CD4-positive, alpha-beta memory T cell (primary cell): Measurements from ENCODE around the gene ATP13A5. TPM values are rescaled to one million over a fixed set of nuclear protein-coding genes. Genes with fewer than 3 reads are reported as not detected.
A peak's percentile ranks its signal among the peaks of the same experiment; 100 is the strongest.

Experiments
- CTCF ChIA-PET: fragments of 350-600 bp; sonication (Branson Sonifier 250); formaldehyde crosslinking; loops from one replicate; lab custom pipeline; 2021; ENCODE audit warnings: inconsistent platforms; ENCODE audit not compliant: partially characterized antibody; lab: Charles Lee
- POLR2A ChIA-PET: fragments of 350-600 bp; sonication (Branson Sonifier 250); formaldehyde crosslinking; loops from one replicate; lab custom pipeline; 2021; ENCODE audit not compliant: partially characterized antibody; lab: Charles Lee
- DNase-seq, 5 donors: peaks; one replicate each; pipeline versions ENCODE4 v3.0.0 to v3.0.0-alpha.2; 2020 to 2022; ENCODE audit warnings: mixed read lengths in 1 of 5
- H3K27ac ChIP-seq: one replicate; pipeline ENCODE4 v1.7.0; 2013; ENCODE audit warnings: low read depth, low read length
- H3K27me3 ChIP-seq: 2 replicates; pipeline ENCODE4 v1.7.0; 2013; ENCODE audit warnings: mild to moderate bottlenecking, low read length, moderate library complexity; ENCODE audit not compliant: insufficient read depth
- H3K36me3 ChIP-seq: 2 replicates; pipeline ENCODE4 v1.7.0; 2013; ENCODE audit warnings: mild to moderate bottlenecking, low read length, moderate library complexity; ENCODE audit not compliant: insufficient read depth
- H3K4me1 ChIP-seq: 2 replicates; pipeline ENCODE4 v1.7.0; 2013; ENCODE audit warnings: mild to moderate bottlenecking, low read length, moderate library complexity; ENCODE audit not compliant: insufficient read depth
- H3K4me3 ChIP-seq, 2 donors: one replicate each; pipeline ENCODE4 v1.7.0; 2013; ENCODE audit warnings: low read length in 2 of 2, mild to moderate bottlenecking in 1 of 2
- H3K9me3 ChIP-seq, 2 donors: one replicate each; pipeline ENCODE4 v1.7.0; 2013; ENCODE audit warnings: low read length in 2 of 2, control low read depth in 1 of 2; ENCODE audit not compliant: control insufficient read depth in 1 of 2
- H3K27ac Mint-ChIP-seq, 7 donors: one replicate each; pipeline ENCODE4 v1.8.0; 2020 to 2021; ENCODE audit warnings: mixed read lengths in 7 of 7, mild to moderate bottlenecking in 6 of 7, inconsistent platforms in 3 of 7, moderate library complexity in 3 of 7
- H3K27me3 Mint-ChIP-seq, 2 donors: one replicate each; pipeline ENCODE4 v1.8.0; 2020 to 2021; ENCODE audit warnings: mixed read lengths in 2 of 2
- H3K36me3 Mint-ChIP-seq, 2 donors: one replicate each; pipeline ENCODE4 v1.8.0; 2020 to 2021; ENCODE audit warnings: mixed read lengths in 2 of 2, inconsistent platforms in 1 of 2, mild to moderate bottlenecking in 1 of 2
- H3K4me1 Mint-ChIP-seq, 4 donors: one replicate each; pipeline ENCODE4 v1.8.0; 2020 to 2021; ENCODE audit warnings: mixed read lengths in 4 of 4, mild to moderate bottlenecking in 1 of 4
- H3K4me3 Mint-ChIP-seq, 8 donors: one replicate each; pipeline ENCODE4 v1.8.0; 2020 to 2021; ENCODE audit warnings: mixed read lengths in 8 of 8, mild to moderate bottlenecking in 7 of 8, moderate library complexity in 6 of 8, inconsistent platforms in 3 of 8
- H3K9me3 Mint-ChIP-seq, 8 donors: one replicate each; pipeline ENCODE4 v1.8.0; 2020 to 2021; ENCODE audit warnings: mixed read lengths in 8 of 8, mild to moderate bottlenecking in 5 of 8, inconsistent platforms in 3 of 8, moderate library complexity in 1 of 8
- intact Hi-C: fragments of 100-400 bp; cut with micrococcal nuclease; formaldehyde crosslinking; loops from one replicate; pipeline ENCODE4 v1.15.1; 2023
- polyA plus RNA-seq, 2 donors: library from polyadenylated mRNA; unstranded; fragments of 300-500 nt; fragmentation: Illumina TruSeq; gene quantifications; one replicate each; pipeline ENCODE4 v1.2.3, GENCODE V29; 2021
- total RNA-seq, 2 experiments: library from RNA; stranded (reverse); gene quantifications; one replicate each; pipeline ENCODE4 v1.2.3, GENCODE V29; 2021

The ATP13A5 gene
- total and polyA plus RNA-seq, 4 experiments from 2014 or later: not detected

- H3K27me3 Mint-ChIP-seq: peaks cover 20 to 29% of the 10 kb centered on the region in 2 donors
- no peaks in the 10 kb centered on the region for H3K27me3 ChIP-seq
- H3K36me3 Mint-ChIP-seq: no peaks in the 10 kb centered on the region
- H3K4me3 ChIP-seq: no peak within 1 kb of the TSS
- DNase-seq: no peak
- H3K36me3 ChIP-seq: no peaks in the 10 kb centered on the region
- ChIA-PET CTCF (no interaction called here), POLR2A (no interaction called here)
- no peaks in the 10 kb centered on the region for H3K4me1 ChIP-seq
- H3K9me3 Mint-ChIP-seq: peaks cover 0 to 5% (median under 1%) of the 10 kb centered on the region in 8 donors
- H3K9me3 ChIP-seq: no peaks in the 10 kb centered on the region
- peaks cover 0 to 4% (median 2%) of the 10 kb centered on the region in 4 donors for H3K4me1 Mint-ChIP-seq
- no peak within 1 kb of the TSS for H3K27ac ChIP-seq
- H3K27ac Mint-ChIP-seq: peak within 1 kb of the TSS in 1 of 7 donors; percentile 64
- peak within 1 kb of the TSS in 6 of 8 donors; percentile 21 to 70 (median 46) for H3K4me3 Mint-ChIP-seq
- intact Hi-C loops: no loop called here
Observed at GRCh38 chr3:193240850-193241706, 137.5 kb downstream of the ATP13A5 start, which contains the start of gene PLAAT1. Gene PLAAT1, plus strand, starts transcription at chr3:193241222. Its CDS starts 14,429 bp downstream, at chr3:193255651.

DNA sequence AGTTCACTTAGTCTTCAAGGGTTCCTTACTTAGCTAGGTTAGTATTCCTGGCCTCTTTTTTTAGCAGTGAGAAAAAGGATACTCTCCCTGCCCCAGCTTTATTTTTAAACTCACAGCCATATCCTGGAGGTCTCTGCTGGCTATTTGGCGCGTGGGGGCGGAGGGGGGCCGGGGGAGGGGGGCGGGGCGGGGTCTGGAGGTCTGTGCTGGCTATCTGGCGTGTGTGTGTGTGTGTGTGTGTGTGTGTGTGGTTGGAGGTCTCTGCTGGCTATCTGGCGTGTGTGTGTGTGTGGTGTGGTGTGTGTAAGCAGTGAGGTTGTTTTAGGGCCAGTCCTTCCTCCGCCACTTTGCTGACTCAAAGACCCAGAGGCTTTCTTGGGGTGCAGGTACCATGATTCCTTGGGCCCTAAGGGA, 138.1 kb downstream of the ATP13A5 start:
- CTCF ChIA-PET: no interaction called here
- peaks cover 20 to 29% of the 10 kb centered on the region in 2 donors for H3K27me3 Mint-ChIP-seq
- DNase-seq: no peak
- H3K36me3 ChIP-seq: no peaks in the 10 kb centered on the region
- no peaks in the 10 kb centered on the region for H3K36me3 Mint-ChIP-seq
- intact Hi-C loops: no loop called here
- H3K27ac ChIP-seq: no peak overlapping the region
- H3K4me1 ChIP-seq: no peaks in the 10 kb centered on the region
- no peak overlapping the region for H3K4me3 ChIP-seq
- no peaks in the 10 kb centered on the region for H3K27me3 ChIP-seq
- peaks cover 0 to 5% (median under 1%) of the 10 kb centered on the region in 8 donors for H3K9me3 Mint-ChIP-seq
- peak overlapping the region in 1 of 7 donors; percentile 64 for H3K27ac Mint-ChIP-seq
- POLR2A ChIA-PET: no interaction called here
- peaks cover 0 to 4% (median 2%) of the 10 kb centered on the region in 4 donors for H3K4me1 Mint-ChIP-seq
- no peaks in the 10 kb centered on the region for H3K9me3 ChIP-seq
- H3K4me3 Mint-ChIP-seq: peak overlapping the region in 3 of 8 donors; percentile 51 to 70 (median 60)

DNA sequence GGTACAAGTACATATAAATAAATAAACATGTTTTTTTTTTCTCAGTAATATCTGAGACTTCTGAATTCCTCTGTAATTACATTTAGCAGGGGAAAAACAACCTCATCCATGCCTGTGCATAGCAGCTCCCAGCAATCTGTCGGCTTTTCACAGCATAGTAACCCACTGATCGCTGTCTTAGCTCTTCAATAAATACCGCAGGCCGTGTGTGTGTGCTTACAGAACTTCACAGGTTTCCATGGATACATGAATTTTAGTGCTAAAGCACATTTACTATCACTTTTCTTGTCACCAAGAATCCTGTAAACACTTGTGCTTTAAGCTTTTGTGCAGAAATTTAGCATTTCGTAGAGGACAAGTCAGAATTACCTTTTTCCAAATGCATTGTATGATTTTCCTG, 141.5 kb downstream of the ATP13A5 start:
- Mint-ChIP-seq H3K27ac (no peak overlapping the region), H3K27me3 (peaks cover 9 to 12% of the 10 kb centered on the region in 2 donors), H3K9me3 (peaks cover 0 to 2% (median 0%) of the 10 kb centered on the region in 8 donors), H3K4me3 (no peak overlapping the region), H3K36me3 (no peaks in the 10 kb centered on the region), H3K4me1 (peaks cover 0 to 4% (median 2%) of the 10 kb centered on the region in 4 donors)
- H3K36me3 ChIP-seq: no peaks in the 10 kb centered on the region
- H3K27ac ChIP-seq: no peak overlapping the region
- intact Hi-C loops: no loop called here
- H3K4me1 ChIP-seq: no peaks in the 10 kb centered on the region
- POLR2A ChIA-PET: no interaction called here
- DNase-seq: no peak
- H3K4me3 ChIP-seq: no peak overlapping the region
- H3K27me3 ChIP-seq: no peaks in the 10 kb centered on the region
- no peaks in the 10 kb centered on the region for H3K9me3 ChIP-seq
- CTCF ChIA-PET: no interaction called here

DNA sequence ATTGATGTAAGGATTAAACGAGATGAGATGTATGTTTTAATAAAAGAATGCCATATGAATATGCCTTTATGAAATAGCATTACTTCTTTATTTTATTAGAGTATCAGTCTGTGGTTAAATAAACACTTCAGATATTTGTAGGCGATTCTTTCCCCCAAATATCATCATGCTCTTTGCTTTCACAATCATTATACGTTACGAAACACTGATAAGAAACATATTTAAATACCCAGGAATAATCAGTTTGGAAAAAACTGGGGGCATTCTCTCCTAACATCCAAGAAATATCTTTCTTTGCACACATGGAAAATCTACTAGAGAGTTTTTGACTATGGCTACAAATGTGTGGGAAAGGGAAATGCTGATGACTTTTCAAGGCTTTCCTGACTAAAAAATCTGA, 142.0 kb downstream of the ATP13A5 start:
- Histone ChIP-seq H3K9me3 (no peaks in the 10 kb centered on the region), H3K4me3 (no peak overlapping the region), H3K36me3 (no peaks in the 10 kb centered on the region), H3K27me3 (no peaks in the 10 kb centered on the region), H3K27ac (no peak overlapping the region), H3K4me1 (no peaks in the 10 kb centered on the region)
- H3K27ac Mint-ChIP-seq: no peak overlapping the region
- intact Hi-C loops: no loop called here
- no peak for DNase-seq
- peaks cover 0 to 2% (median 0%) of the 10 kb centered on the region in 8 donors for H3K9me3 Mint-ChIP-seq
- CTCF ChIA-PET: no interaction called here
- H3K27me3 Mint-ChIP-seq: peaks cover 6 to 11% of the 10 kb centered on the region in 2 donors
- H3K4me1 Mint-ChIP-seq: peaks cover 0 to 4% (median 2%) of the 10 kb centered on the region in 4 donors
- no peak overlapping the region for H3K4me3 Mint-ChIP-seq
- POLR2A ChIA-PET: no interaction called here
- no peaks in the 10 kb centered on the region for H3K36me3 Mint-ChIP-seq

DNA sequence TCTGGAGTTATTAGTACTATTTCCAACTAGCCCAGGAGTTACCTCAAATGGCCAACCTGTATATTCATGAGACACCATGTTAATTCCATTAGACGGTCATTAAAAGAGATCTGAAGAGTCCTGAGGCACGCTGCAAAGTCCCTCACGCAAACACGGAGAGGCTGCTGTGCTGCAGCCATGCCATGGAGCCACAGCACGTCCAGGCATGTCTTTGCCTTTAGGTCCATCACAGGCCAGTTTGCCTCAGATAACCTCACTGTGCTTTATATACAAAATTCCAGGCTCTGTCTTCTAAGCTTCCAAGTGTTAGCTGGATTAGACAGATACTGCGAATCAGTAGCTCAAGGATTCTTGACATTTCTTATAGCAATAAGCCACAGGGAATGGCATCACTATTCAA, 147.4 kb downstream of the ATP13A5 start:
- intact Hi-C loops: no loop called here
- peaks cover 0 to 2% (median 0%) of the 10 kb centered on the region in 8 donors for H3K9me3 Mint-ChIP-seq
- H3K9me3 ChIP-seq: no peaks in the 10 kb centered on the region
- no peak overlapping the region for H3K4me3 ChIP-seq
- no peaks in the 10 kb centered on the region for H3K36me3 ChIP-seq
- no peak overlapping the region for H3K27ac Mint-ChIP-seq
- no peaks in the 10 kb centered on the region for H3K4me1 Mint-ChIP-seq
- H3K36me3 Mint-ChIP-seq: no peaks in the 10 kb centered on the region
- peaks cover 3 to 6% of the 10 kb centered on the region in 2 donors for H3K27me3 Mint-ChIP-seq
- H3K27ac ChIP-seq: no peak overlapping the region
- ChIA-PET CTCF (no interaction called here), POLR2A (no interaction called here)
- no peak for DNase-seq
- H3K4me1 ChIP-seq: no peaks in the 10 kb centered on the region
- H3K4me3 Mint-ChIP-seq: no peak overlapping the region
- H3K27me3 ChIP-seq: no peaks in the 10 kb centered on the region

- Histone ChIP-seq H3K9me3 (no peaks in the 10 kb centered on the region), H3K4me3 (no peak overlapping the region), H3K27ac (no peak overlapping the region), H3K4me1 (no peaks in the 10 kb centered on the region), H3K27me3 (no peaks in the 10 kb centered on the region), H3K36me3 (no peaks in the 10 kb centered on the region)
- Mint-ChIP-seq H3K9me3 (peaks cover 0 to 4% (median 0%) of the 10 kb centered on the region in 8 donors), H3K4me1 (no peaks in the 10 kb centered on the region), H3K27me3 (peaks cover 6 to 9% of the 10 kb centered on the region in 2 donors), H3K4me3 (no peak overlapping the region), H3K27ac (no peak overlapping the region), H3K36me3 (no peaks in the 10 kb centered on the region)
- intact Hi-C loops: no loop called here
- DNase-seq: no peak
- ChIA-PET CTCF (no interaction called here), POLR2A (no interaction called here)
Observed at GRCh38 chr3:193230610-193231009, 147.9 kb downstream of the ATP13A5 start.

- H3K27ac Mint-ChIP-seq: no peak overlapping the region
- Histone ChIP-seq H3K4me1 (no peaks in the 10 kb centered on the region), H3K27ac (no peak overlapping the region), H3K27me3 (no peaks in the 10 kb centered on the region), H3K4me3 (no peak overlapping the region), H3K36me3 (no peaks in the 10 kb centered on the region), H3K9me3 (no peaks in the 10 kb centered on the region)
- H3K9me3 Mint-ChIP-seq: peaks cover 0 to 4% (median 0%) of the 10 kb centered on the region in 8 donors
- peaks cover 6 to 9% of the 10 kb centered on the region in 2 donors for H3K27me3 Mint-ChIP-seq
- no peak overlapping the region for H3K4me3 Mint-ChIP-seq
- ChIA-PET CTCF (no interaction called here), POLR2A (no interaction called here)
- H3K36me3 Mint-ChIP-seq: no peaks in the 10 kb centered on the region
- intact Hi-C loops: no loop called here
- H3K4me1 Mint-ChIP-seq: no peaks in the 10 kb centered on the region
- DNase-seq: no peak
Observed at GRCh38 chr3:193229851-193230420, 148.6 kb downstream of the ATP13A5 start.
